PC-3 (cell line): Measurements from ENCODE around the gene TMEM178B. TPM values are rescaled to one million over a fixed set of nuclear protein-coding genes. Genes with fewer than 3 reads are reported as not detected.

Source experiments
- ATAC-seq: fragments of 200-7000 bp; cut with Tn5 transposase; 2 replicates; pipeline ENCODE4 v1.9.1; 2020; ENCODE audit warnings: mild to moderate bottlenecking, moderate library complexity
- BruUV-seq: library from RNA; stranded (reverse); fragments of 400-500 nt; replicated peaks from 2 replicates; lab custom pipeline; 2021; lab: Mats Ljungman, UMichigan
- CTCF ChIA-PET: fragments of 300-600 bp; sonication (Branson Sonifier 250); formaldehyde crosslinking; loops from one replicate; lab custom pipeline; 2022; ENCODE audit warnings: antibody characterized with exemption; lab: Charles Lee
- POLR2A ChIA-PET: fragments of 300-600 bp; sonication (Branson Sonifier 250); formaldehyde crosslinking; loops from one replicate; lab custom pipeline; 2022; ENCODE audit warnings: antibody characterized with exemption; ENCODE audit not compliant: unreplicated experiment; lab: Charles Lee
- DNase-seq: peaks from one replicate; pipeline ENCODE4 v3.0.0-alpha.2; 2015
- H2AFZ ChIP-seq: fragments of 300-600 bp; sonication (generic); 2 replicates; pipeline ENCODE4 v1.6.0; 2016; ENCODE audit warnings: antibody characterized with exemption, low read length
- H3F3A ChIP-seq: fragments of 300-600 bp; sonication (generic); one replicate; pipeline ENCODE4 v1.6.0; 2017; ENCODE audit warnings: antibody characterized with exemption, low read length, control low read depth, mild to moderate bottlenecking; ENCODE audit not compliant: unreplicated experiment
- H3K27ac ChIP-seq: fragments of 300-600 bp; sonication (generic); 2 replicates; pipeline ENCODE4 v1.5.1; 2016; ENCODE audit warnings: mild to moderate bottlenecking, low read length
- H3K27me3 ChIP-seq: fragments of 300-600 bp; sonication (generic); 2 replicates; pipeline ENCODE4 v1.6.1; 2016; ENCODE audit warnings: low read length, mixed read lengths
- H3K36me3 ChIP-seq: fragments of 300-600 bp; sonication (generic); 2 replicates; pipeline ENCODE4 v1.6.1; 2016; ENCODE audit warnings: low read depth, mixed run types, low read length, mixed read lengths
- H3K4me1 ChIP-seq: fragments of 300-600 bp; sonication (generic); 2 replicates; pipeline ENCODE4 v1.5.1; 2016; ENCODE audit warnings: low read length; ENCODE audit not compliant: insufficient read depth
- H3K4me2 ChIP-seq: fragments of 300-600 bp; sonication (generic); 2 replicates; pipeline ENCODE4 v1.6.0; 2016; ENCODE audit warnings: low read length
- H3K4me3 ChIP-seq: fragments of 300-600 bp; sonication (generic); 2 replicates; pipeline ENCODE4 v1.5.1; 2016; ENCODE audit warnings: mild to moderate bottlenecking, low read length, mixed read lengths
- H3K79me2 ChIP-seq: fragments of 300-600 bp; sonication (generic); 2 replicates; pipeline ENCODE4 v1.6.1; 2017; ENCODE audit warnings: low read length, mixed read lengths
- H3K9ac ChIP-seq: fragments of 300-600 bp; sonication (generic); 2 replicates; pipeline ENCODE4 v1.6.0; 2016; ENCODE audit warnings: mild to moderate bottlenecking, low read length
- H3K9me2 ChIP-seq: fragments of 300-600 bp; sonication (generic); replicated peaks from 2 replicates; pipeline ENCODE4 v1.6.1; 2016; ENCODE audit warnings: mixed run types, low read length, mixed read lengths
- H3K9me3 ChIP-seq: fragments of 300-600 bp; sonication (generic); 2 replicates; pipeline ENCODE4 v1.6.1; 2016; ENCODE audit warnings: low read length, mixed read lengths
- H4K20me1 ChIP-seq: fragments of 300-600 bp; sonication (generic); 2 replicates; pipeline ENCODE4 v1.6.1; 2016; ENCODE audit warnings: low read length, mixed read lengths
- CTCF ChIP-seq: fragments of 300-600 bp; sonication (generic); conservative IDR thresholded peaks from 2 replicates; pipeline ENCODE4 v1.5.1; 2017; ENCODE audit warnings: antibody characterized with exemption, low read depth, mild to moderate bottlenecking, low read length
- EZH2 ChIP-seq: fragments of 300-600 bp; sonication (generic); IDR thresholded peaks from one replicate; pipeline ENCODE4 v1.6.1; 2017; ENCODE audit warnings: antibody characterized with exemption, mild to moderate bottlenecking, low read length; ENCODE audit not compliant: unreplicated experiment
- EZH2phosphoT487 ChIP-seq: fragments of 300-600 bp; sonication (generic); IDR thresholded peaks from 2 replicates; pipeline ENCODE4 v1.6.1; 2018; ENCODE audit warnings: mild to moderate bottlenecking, antibody characterized with exemption, low read length, borderline replicate concordance
- intact Hi-C: fragments of 100-400 bp; cut with micrococcal nuclease; formaldehyde crosslinking; loops from 2 replicates; pipeline ENCODE4 v1.9.0; 2023
- total RNA-seq: library from RNA; depleted of rRNA; stranded (reverse); fragments of >200 nt; gene quantifications from 2 replicates; pipeline ENCODE4 v1.2.3, GENCODE V29; 2014

Gene TMEM178B
- total RNA-seq, 1 experiment from 2014 or later: 0.29 TPM

- H3K9me3 ChIP-seq: no peaks in the 10 kb centered on the region
- no peak overlapping the region for H3K27ac ChIP-seq
- no peaks in the 10 kb centered on the region for H3K79me2 ChIP-seq
- H2AFZ ChIP-seq: peak overlapping the region; percentile 50; the same call in 1 of the 2 replicates
- no peaks in the 10 kb centered on the region for H3F3A ChIP-seq
- DNase-seq: peak; percentile 51
- POLR2A ChIA-PET: no interaction called here
- no TSS peak for BruUV-seq
- TF ChIP-seq EZH2phosphoT487: no peak
- no peak for TF ChIP-seq EZH2
- TF ChIP-seq CTCF: no peak
- no peaks in the 10 kb centered on the region for H3K36me3 ChIP-seq
- peaks cover 5% of the 10 kb centered on the region; the same call in 1 of the 2 replicates for H3K4me1 ChIP-seq
- no peaks in the 10 kb centered on the region for H4K20me1 ChIP-seq
- no peaks in the 10 kb centered on the region for H3K9me2 ChIP-seq
- intact Hi-C loops: no loop called here
- H3K4me2 ChIP-seq: peak overlapping the region; percentile 34; the same call in 1 of the 2 replicates
- H3K9ac ChIP-seq: no peak overlapping the region
- CTCF ChIA-PET: interaction anchor here (0.6 kb wide), 1 partner anchor 503 kb away, joined by 3 read pairs; no protein-coding TSS in a partner anchor
- ATAC-seq: peak; percentile 35
- no peak overlapping the region; the same call in 1 of the 2 replicates for H3K4me3 ChIP-seq
- peaks cover 31% of the 10 kb centered on the region for H3K27me3 ChIP-seq
Measured at GRCh38 chr7:141198194-141198958, 124.5 kb downstream of the TMEM178B start.

- Histone ChIP-seq H3K36me3 (no peaks in the 10 kb centered on the region), H3K4me2 (no peak overlapping the region), H2AFZ (no peak overlapping the region), H3K27me3 (peaks cover 48% of the 10 kb centered on the region), H3K9me2 (no peaks in the 10 kb centered on the region), H3K4me1 (peaks cover 5% of the 10 kb centered on the region; the same call in 1 of the 2 replicates), H3F3A (no peaks in the 10 kb centered on the region), H4K20me1 (no peaks in the 10 kb centered on the region), H3K4me3 (no peak overlapping the region), H3K27ac (no peak overlapping the region), H3K9me3 (no peaks in the 10 kb centered on the region), H3K9ac (no peak overlapping the region), H3K79me2 (no peaks in the 10 kb centered on the region)
- ChIA-PET CTCF (no interaction called here), POLR2A (no interaction called here)
- DNase-seq (no peak), ATAC-seq (no peak)
- intact Hi-C loops: no loop called here
- BruUV-seq: no TSS peak
- TF ChIP-seq EZH2phosphoT487 (no peak), EZH2 (no peak), CTCF (no peak)
Measured at GRCh38 chr7:141200191-141201108, 126.6 kb downstream of the TMEM178B start.
